Activated CD8-positive, alpha-beta memory T cell treated with anti-CD3 and anti-CD28 coated beads for 48 hours (primary cell): ENCODE results near the gene MRPL57.
A peak's percentile ranks its signal among the peaks of the same experiment; 100 is the strongest.
"Not testable (repeated sequence)": the region's sequence is repeated elsewhere in the genome, so short reads cannot be mapped to it uniquely, and the experiment has no call there.

Experiments used
- DNase-seq, 3 experiments: peaks; one replicate each; pipeline ENCODE4 v3.0.0-alpha.2; 2020; ENCODE audit warnings: low read depth in 2 of 3, low spot score in 2 of 3

MRPL57 gene

GRCh38 chr13:21176215-21176981, at the start of gene MRPL57, which contains the start of gene SKA3:
TSS of gene MRPL57 (plus strand) at chr13:21176658. CDS start at chr13:21176917, 259 bp downstream.
TSS of gene SKA3 (minus strand) at chr13:21176552. CDS start at chr13:21176477, 75 bp downstream.
- DNase-seq: peak; percentile 87 to 92 (median 88)

DNA sequence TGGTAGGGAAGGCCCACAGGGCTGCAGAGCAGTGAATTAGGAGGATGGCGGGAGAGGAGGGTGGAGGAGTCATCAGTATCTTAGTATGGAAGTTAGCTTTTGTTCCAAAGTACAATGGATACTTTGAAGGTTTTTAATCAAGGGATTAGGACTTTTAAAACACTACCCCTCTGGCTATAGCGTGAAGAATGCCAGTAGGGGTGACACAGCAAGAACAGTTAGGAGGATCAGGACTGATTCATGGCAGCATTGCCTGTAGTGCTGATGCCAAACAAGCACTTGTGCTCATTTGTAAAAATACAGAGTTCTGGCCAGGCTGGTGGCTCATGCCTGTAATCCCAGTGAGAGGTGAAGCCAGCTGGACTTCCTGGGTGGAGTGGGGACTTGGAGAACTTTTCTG, 46.3 kb upstream of the MRPL57 start:
- no peak for DNase-seq

DNA sequence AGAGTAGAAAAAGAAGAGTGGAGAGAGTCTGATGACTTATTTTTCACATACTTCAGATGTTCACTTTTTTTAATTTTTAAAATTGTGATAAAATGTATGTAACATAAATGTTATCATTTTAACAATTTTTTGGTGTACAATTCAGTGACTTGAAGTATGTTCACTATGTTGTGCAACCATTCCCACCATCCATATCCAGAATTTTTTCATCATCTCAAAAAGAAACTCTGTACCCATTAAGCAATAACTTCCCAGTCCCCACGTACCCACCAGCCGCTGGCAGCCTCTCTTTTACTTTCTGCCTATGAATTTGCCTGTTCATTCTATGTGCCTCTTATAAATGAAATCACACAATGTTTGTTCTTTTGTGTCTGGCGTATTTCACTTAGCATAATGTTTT, 43.4 kb upstream of the MRPL57 start:
- DNase-seq: no peak

GRCh38 chr13:21134475-21134874, 42.0 kb upstream of the MRPL57 start:
- DNase-seq: no peak

GRCh38 chr13:21135833-21136232, 40.6 kb upstream of the MRPL57 start:
- DNase-seq: not testable (repeated sequence)

GRCh38 chr13:21137696-21138095, 38.8 kb upstream of the MRPL57 start:
- DNase-seq: no peak

DNA sequence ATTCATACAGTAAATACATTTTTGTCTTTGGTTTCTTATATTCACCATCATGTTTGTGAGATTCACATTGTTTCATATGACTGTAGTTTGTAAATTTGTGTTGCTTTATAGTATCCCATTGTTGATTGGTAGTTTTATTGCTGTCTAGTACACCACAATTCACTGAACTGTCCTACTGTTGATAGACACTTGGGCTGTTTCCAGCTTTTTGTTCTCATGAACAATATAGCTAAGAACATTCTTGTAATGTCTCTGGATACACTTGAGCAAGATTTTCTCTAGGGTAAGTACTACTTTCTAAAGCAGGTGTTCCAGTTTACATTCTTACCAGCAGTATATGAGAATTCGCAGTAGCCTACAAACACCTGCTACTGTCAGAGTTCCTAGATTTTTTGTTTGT, 37.9 kb upstream of the MRPL57 start:
- no peak for DNase-seq

- DNase-seq: no peak
Observed at GRCh38 chr13:21139374-21139773, 37.1 kb upstream of the MRPL57 start.

DNA sequence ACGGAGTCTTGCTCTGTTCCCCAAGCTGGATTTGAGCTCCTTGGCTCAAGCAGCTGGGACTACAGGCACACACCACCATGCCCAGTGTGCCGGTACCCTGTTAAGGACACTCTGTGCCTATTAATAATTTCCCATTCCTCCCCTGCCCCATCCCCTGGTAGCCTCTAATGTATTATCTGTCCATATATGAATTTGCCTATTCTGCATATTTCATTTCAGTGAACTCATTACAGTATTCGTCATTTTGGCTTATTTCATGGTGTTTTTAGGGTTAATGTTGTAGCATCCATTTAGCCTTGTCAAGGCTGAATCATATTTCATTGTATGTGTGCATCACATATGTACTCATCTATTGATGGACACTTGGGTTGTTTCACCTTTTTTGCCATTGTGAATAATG, 33.7 kb upstream of the MRPL57 start:
- DNase-seq: no peak

DNA sequence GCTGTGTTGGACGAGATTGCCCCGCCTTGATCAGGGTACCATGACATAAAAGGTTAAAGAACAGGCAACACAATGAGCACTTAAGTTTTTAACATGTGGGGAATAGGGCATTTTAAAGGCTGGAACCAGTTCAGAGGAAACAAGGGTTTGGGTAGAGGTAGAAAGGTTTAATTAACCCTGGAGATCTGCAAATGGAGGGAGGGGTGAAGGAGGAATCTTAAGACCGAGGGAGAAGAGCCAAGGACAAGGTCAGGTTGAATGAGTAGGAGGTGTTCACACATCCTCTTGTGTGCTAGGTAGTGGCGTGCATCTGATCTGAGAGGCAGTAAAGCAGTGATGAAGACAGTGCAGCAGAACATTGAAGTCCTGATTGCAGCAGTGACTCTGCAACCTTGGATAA, 28.6 kb upstream of the MRPL57 start:
- DNase-seq: no peak

DNA sequence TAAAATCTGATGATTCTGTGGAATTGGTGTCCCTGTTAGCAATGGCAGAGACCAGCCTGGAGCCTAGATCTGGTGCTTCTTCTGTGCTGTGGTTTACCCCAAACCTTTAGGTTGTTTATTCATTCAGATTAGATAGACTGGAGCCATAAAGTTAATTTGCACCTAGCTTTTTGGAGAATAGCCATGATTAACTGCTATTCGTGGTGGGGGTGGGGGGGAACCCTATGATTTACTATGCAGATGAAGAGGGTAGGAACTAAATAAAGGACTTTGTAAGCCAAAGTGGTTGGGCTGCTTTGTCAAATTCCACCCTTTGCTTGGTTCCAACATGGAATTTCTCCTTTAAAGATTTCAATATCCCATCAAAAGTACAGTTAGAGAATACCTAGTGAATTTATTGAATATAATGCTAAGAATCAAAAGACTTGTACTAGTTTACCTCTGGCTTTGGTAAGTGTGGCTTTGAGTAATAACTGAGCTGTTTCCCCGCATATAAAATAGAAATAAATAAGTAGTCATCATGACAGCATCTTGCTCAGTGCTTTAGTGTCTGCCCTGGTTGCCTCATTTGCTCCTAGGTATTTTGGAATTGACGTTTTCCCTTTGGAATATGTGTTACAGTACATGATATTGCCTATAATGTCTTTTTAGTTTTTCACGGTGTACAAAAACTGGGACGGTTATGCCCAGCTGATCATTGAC, 27.8 kb upstream of the MRPL57 start:
- no peak for DNase-seq

- DNase-seq: no peak
Observed at GRCh38 chr13:21149568-21149967, 26.9 kb upstream of the MRPL57 start.

- no peak for DNase-seq
Observed at GRCh38 chr13:21150013-21150412, 26.4 kb upstream of the MRPL57 start.

- DNase-seq: no peak
Observed at GRCh38 chr13:21152251-21152899, 24.1 kb upstream of the MRPL57 start.

GRCh38 chr13:21164631-21165030, 11.8 kb upstream of the MRPL57 start:
- no peak for DNase-seq

DNA sequence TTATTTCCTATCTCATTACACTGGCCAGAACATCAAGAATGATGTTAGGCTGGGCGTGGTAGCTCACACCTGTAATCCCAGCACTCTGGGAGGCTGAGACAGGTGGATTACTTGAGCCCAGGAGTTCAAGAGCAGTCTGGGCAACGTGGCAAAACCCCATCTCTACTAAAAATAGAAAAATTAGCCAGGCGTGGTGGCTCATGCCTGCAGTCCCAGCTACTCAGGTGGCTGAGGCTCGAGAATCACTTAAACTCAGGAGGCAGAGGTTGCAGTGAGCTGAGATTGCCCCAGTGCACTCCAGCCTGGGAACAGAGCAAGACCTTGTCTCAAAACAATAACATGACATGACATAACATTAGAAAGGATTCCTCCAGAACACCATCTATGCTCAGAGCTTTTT, 10.9 kb upstream of the MRPL57 start:
- DNase-seq: not testable (repeated sequence)

- no peak for DNase-seq
Observed at GRCh38 chr13:21171420-21171819, 5.0 kb upstream of the MRPL57 start.

DNA sequence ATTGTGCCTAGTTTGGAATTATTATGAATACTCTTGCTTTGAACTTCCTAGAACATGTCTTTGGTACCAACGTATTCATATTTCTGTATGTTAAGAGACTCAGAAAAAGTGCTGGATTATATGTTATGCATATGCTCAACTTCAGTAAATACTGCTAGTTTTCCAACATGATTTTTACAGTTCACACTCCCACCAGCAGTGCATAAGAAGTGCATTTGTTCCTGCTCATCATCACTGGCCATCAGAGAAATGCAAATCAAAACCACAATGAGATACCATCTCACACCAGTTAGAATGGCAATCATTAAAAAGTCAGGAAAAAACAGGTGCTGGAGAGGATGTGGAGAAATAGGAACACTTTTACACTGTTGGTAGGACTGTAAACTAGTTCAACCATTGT, 2.7 kb upstream of the MRPL57 start:
- not testable (repeated sequence) for DNase-seq

- no peak for DNase-seq
Observed at GRCh38 chr13:21175656-21176214, 723 bp upstream of the MRPL57 start.

- no peak for DNase-seq
Observed at GRCh38 chr13:21176982-21177284, 475 bp downstream of the MRPL57 start.

DNA sequence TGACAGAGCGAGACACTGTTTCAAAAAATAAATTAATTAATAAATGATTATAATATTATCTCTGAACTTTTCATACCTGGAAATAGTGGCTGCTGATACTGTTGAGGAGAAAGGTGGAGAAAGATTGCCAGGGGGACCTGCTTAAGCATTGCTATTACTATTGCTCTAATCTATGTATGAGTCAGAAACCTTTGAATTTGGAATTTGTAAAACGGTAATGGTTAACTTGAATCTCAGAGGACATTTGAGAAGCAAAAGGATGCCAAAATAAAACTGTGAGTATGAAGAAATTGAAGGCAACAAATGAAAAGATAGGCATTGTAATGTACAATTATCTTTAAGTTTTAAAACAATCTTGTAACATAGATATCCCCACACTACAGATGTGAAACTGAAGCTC, 5.2 kb downstream of the MRPL57 start:
- DNase-seq: no peak

GRCh38 chr13:21186410-21186809, 10.0 kb downstream of the MRPL57 start:
- DNase-seq: not testable (repeated sequence)
